CD4-positive, alpha-beta T cell (primary cell): Measurements from ENCODE around the gene MIX23. TPM values are rescaled to one million over a fixed set of nuclear protein-coding genes. Genes with fewer than 3 reads are reported as not detected.
A peak's percentile ranks its signal among the peaks of the same experiment; 100 is the strongest.

Experiments used
- ATAC-seq: fragments of 200-7000 bp; cut with Tn5 transposase; one replicate; pipeline ENCODE4 v1.10.0; 2022; ENCODE audit warnings: mild to moderate bottlenecking; ENCODE audit not compliant: poor library complexity
- CTCF ChIA-PET: fragments of 350-600 bp; sonication (Branson Sonifier 250); formaldehyde crosslinking; loops from one replicate; lab custom pipeline; 2021; ENCODE audit warnings: antibody characterized with exemption, inconsistent platforms; lab: Charles Lee
- POLR2A ChIA-PET: fragments of 350-600 bp; sonication (Branson Sonifier 250); formaldehyde crosslinking; loops from one replicate; lab custom pipeline; 2021; ENCODE audit warnings: antibody characterized with exemption, inconsistent platforms; lab: Charles Lee
- DNase-seq, 14 experiments: peaks; one replicate each; pipeline ENCODE4 v3.0.0-alpha.2; 2013 to 2020; ENCODE audit warnings: mixed read lengths in 2 of 14
- H3K27ac ChIP-seq, 2 donors: one replicate each; pipeline versions ENCODE4 v1.5.1 to v1.7.0; 2013; ENCODE audit warnings: low read length in 2 of 2, low read depth in 1 of 2, mild to moderate bottlenecking in 1 of 2
- H3K27me3 ChIP-seq, 2 experiments: 1 replicate in 1 of 2; 2 replicates in 1 of 2; pipeline versions ENCODE4 v1.6.1 to v1.7.0; 2013; ENCODE audit warnings: low read length in 2 of 2, control low read depth in 1 of 2, mild to moderate bottlenecking in 1 of 2, moderate library complexity in 1 of 2; ENCODE audit not compliant: insufficient read depth in 2 of 2, control insufficient read depth in 1 of 2
- H3K36me3 ChIP-seq: one replicate; pipeline ENCODE4 v1.6.1; 2013; ENCODE audit warnings: low read length, control low read depth; ENCODE audit not compliant: insufficient read depth
- H3K4me1 ChIP-seq: one replicate; pipeline ENCODE4 v1.6.1; 2013; ENCODE audit warnings: low read length, control low read depth; ENCODE audit not compliant: insufficient read depth
- H3K4me3 ChIP-seq: one replicate; pipeline ENCODE4 v1.5.1; 2013; ENCODE audit warnings: mild to moderate bottlenecking, low read length, moderate library complexity
- H3K9me3 ChIP-seq, 2 experiments: 1 replicate in 1 of 2; 2 replicates in 1 of 2; pipeline versions ENCODE4 v1.6.1 to v1.7.0; 2013; ENCODE audit warnings: low read length in 2 of 2, mild to moderate bottlenecking in 2 of 2, control low read depth in 1 of 2, moderate library complexity in 1 of 2; ENCODE audit not compliant: control insufficient read depth in 1 of 2, insufficient read depth in 1 of 2
- H3K27ac Mint-ChIP-seq: one replicate; pipeline ENCODE4 v1.8.0; 2020; ENCODE audit warnings: mixed read lengths
- H3K27me3 Mint-ChIP-seq: one replicate; pipeline ENCODE4 v1.8.0; 2021; ENCODE audit warnings: mixed read lengths
- H3K36me3 Mint-ChIP-seq: one replicate; pipeline ENCODE4 v1.8.0; 2021; ENCODE audit warnings: low read depth, mixed read lengths
- H3K4me1 Mint-ChIP-seq: one replicate; pipeline ENCODE4 v1.8.0; 2021; ENCODE audit warnings: low read depth, mixed read lengths
- H3K4me3 Mint-ChIP-seq: one replicate; pipeline ENCODE4 v1.8.0; 2020; ENCODE audit warnings: mild to moderate bottlenecking, mixed read lengths
- H3K9me3 Mint-ChIP-seq: one replicate; pipeline ENCODE4 v1.8.0; 2020; ENCODE audit warnings: mixed read lengths
- CTCF ChIP-seq: fragments of 200-600 bp; IDR thresholded peaks from one replicate; pipeline ENCODE4 v1.8.0; 2022; ENCODE audit warnings: antibody characterized with exemption, mild to moderate bottlenecking
- intact Hi-C, 2 experiments: fragments of 100-400 bp; cut with DNase I in 1 of 2; cut with micrococcal nuclease in 1 of 2; formaldehyde crosslinking; loops; one replicate each; pipeline versions ENCODE4 v1.15.1 to v1.9.0; 2023 to 2025; cut with DNase I, micrococcal nuclease
- total RNA-seq, 174 experiments: library from RNA in 2 of 174; stranded (reverse) in 2 of 174; gene quantifications; one replicate each; pipeline ENCODE4 v1.2.3 and lab custom pipeline; 2021 to 2026

The MIX23 gene
- total RNA-seq, 2 experiments from 2014 or later = 12.4 to 17.5 TPM

GRCh38 chr3:122356402-122356801 is 26.6 kb downstream of the MIX23 start:
- Mint-ChIP-seq H3K4me1 (no peaks in the 10 kb centered on the region), H3K36me3 (peaks cover 24% of the 10 kb centered on the region), H3K4me3 (no peak overlapping the region), H3K27me3 (no peaks in the 10 kb centered on the region), H3K27ac (no peak overlapping the region), H3K9me3 (no peaks in the 10 kb centered on the region)
- DNase-seq (peak in 9 of 14 experiments; percentile 4 to 60 (median 11)), ATAC-seq (no peak)
- POLR2A ChIA-PET = no interaction called here
- H3K27ac ChIP-seq = no peak overlapping the region
- no peaks in the 10 kb centered on the region for H3K4me1 ChIP-seq
- no peaks in the 10 kb centered on the region for H3K9me3 ChIP-seq
- peaks cover 10% of the 10 kb centered on the region for H3K36me3 ChIP-seq
- intact Hi-C loops = loop anchor here (1.0 to 5.0 kb wide), 3 partner anchors 254 to 810 kb away; no protein-coding TSS in a partner anchor
- H3K4me3 ChIP-seq = no peak overlapping the region
- H3K27me3 ChIP-seq = no peaks in the 10 kb centered on the region
- CTCF ChIA-PET = interaction anchor here (0.6 kb wide), 1 partner anchor 1612 kb away, joined by 4 read pairs; no protein-coding TSS in a partner anchor
- TF ChIP-seq CTCF = peak; percentile 9

DNA sequence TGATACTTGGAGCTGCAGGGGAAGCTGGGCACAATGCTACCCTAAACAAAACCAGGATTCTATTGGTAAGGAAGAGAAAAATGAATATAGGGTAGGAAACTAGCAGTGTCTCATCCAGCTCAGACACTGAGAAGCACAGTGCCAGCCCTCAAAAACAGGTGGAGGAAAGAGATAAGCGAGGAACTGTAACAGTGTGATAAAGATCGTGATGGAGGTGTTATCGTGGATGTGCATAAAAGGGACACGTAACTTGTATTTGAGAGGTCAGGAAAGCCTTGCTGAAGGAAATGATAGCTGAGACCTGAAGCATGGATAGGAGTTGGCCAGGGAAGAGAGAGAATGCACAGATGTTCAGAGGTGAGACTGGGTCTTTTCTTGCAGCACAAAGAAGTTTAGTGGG is 27.4 kb downstream of the MIX23 start:
- H3K9me3 Mint-ChIP-seq = no peaks in the 10 kb centered on the region
- ATAC-seq (no peak), DNase-seq (no peak)
- H3K4me1 Mint-ChIP-seq = no peaks in the 10 kb centered on the region
- no peaks in the 10 kb centered on the region for H3K9me3 ChIP-seq
- no peak overlapping the region for H3K4me3 ChIP-seq
- ChIA-PET POLR2A (no interaction called here), CTCF (no interaction called here)
- intact Hi-C loops = loop anchor here (1.0 to 5.0 kb wide), 3 partner anchors 253 to 809 kb away; no protein-coding TSS in a partner anchor
- H3K36me3 Mint-ChIP-seq = peaks cover 21% of the 10 kb centered on the region
- no peak overlapping the region for H3K27ac Mint-ChIP-seq
- H3K36me3 ChIP-seq = peaks cover 7% of the 10 kb centered on the region
- H3K4me3 Mint-ChIP-seq = no peak overlapping the region
- no peak for TF ChIP-seq CTCF
- H3K4me1 ChIP-seq = no peaks in the 10 kb centered on the region
- H3K27me3 Mint-ChIP-seq = no peaks in the 10 kb centered on the region
- no peak overlapping the region for H3K27ac ChIP-seq
- no peaks in the 10 kb centered on the region for H3K27me3 ChIP-seq

DNA sequence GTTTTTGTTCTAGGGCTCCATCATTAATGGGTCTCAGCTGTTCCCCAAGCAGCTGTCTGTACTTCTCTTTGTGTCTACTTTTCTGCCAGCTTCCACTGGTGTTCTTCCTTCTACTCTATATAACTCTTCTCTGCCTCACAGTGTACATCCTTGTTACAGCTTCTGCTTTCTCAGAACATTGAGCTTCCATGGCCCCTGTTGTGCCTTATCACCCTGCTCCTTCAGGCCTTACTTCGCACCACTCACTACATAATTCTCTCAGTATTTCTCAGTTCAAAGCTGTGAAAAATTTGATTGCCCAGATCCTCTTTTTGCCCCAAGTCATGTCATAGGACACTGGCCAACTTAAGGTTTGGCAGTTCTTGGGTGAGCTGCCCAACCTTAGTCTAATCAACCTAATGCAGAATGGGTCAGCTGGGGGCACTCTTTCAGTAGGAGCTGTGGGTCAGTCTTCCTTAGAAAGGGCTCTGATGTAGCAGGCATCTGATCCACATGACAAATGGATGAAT is 29.1 kb downstream of the MIX23 start:
- no peak for TF ChIP-seq CTCF
- CTCF ChIA-PET = no interaction called here
- H3K9me3 Mint-ChIP-seq = no peaks in the 10 kb centered on the region
- H3K27ac Mint-ChIP-seq = no peak overlapping the region
- no peak overlapping the region for H3K4me3 Mint-ChIP-seq
- no peaks in the 10 kb centered on the region for H3K4me1 Mint-ChIP-seq
- DNase-seq = no peak
- peaks cover 12% of the 10 kb centered on the region for H3K36me3 Mint-ChIP-seq
- Histone ChIP-seq H3K4me1 (no peaks in the 10 kb centered on the region), H3K9me3 (no peaks in the 10 kb centered on the region), H3K36me3 (peaks cover 5% of the 10 kb centered on the region), H3K4me3 (no peak overlapping the region), H3K27me3 (no peaks in the 10 kb centered on the region), H3K27ac (no peak overlapping the region)
- POLR2A ChIA-PET = no interaction called here
- ATAC-seq = no peak
- intact Hi-C loops = no loop called here
- no peaks in the 10 kb centered on the region for H3K27me3 Mint-ChIP-seq
